Muscle layer of duodenum (tissue), 2 donors: ENCODE data around the gene ERI3.

Source experiments
- H3K27ac ChIP-seq: one replicate; pipeline ENCODE4 v1.7.0; 2013; ENCODE audit warnings: mild to moderate bottlenecking, low read length
- H3K27me3 ChIP-seq: one replicate; pipeline ENCODE4 v1.7.0; 2013; ENCODE audit warnings: low read depth, mild to moderate bottlenecking, control low read depth, low read length
- H3K36me3 ChIP-seq, 2 donors: one replicate each; pipeline ENCODE4 v1.7.0; 2013; ENCODE audit warnings: low read length in 2 of 2, control low read depth in 1 of 2, mild to moderate bottlenecking in 1 of 2; ENCODE audit not compliant: insufficient read depth in 2 of 2, control insufficient read depth in 1 of 2
- H3K4me1 ChIP-seq, 2 donors: one replicate each; pipeline ENCODE4 v1.7.0; 2013; ENCODE audit warnings: low read length in 2 of 2, mild to moderate bottlenecking in 2 of 2, control low read depth in 1 of 2, moderate library complexity in 1 of 2; ENCODE audit not compliant: insufficient read depth in 2 of 2, control insufficient read depth in 1 of 2
- H3K4me3 ChIP-seq, 2 donors: one replicate each; pipeline ENCODE4 v1.7.0; 2013; ENCODE audit warnings: low read length in 2 of 2, low read depth in 1 of 2, mild to moderate bottlenecking in 1 of 2
- H3K9me3 ChIP-seq, 2 donors: one replicate each; pipeline ENCODE4 v1.7.0; 2013; ENCODE audit warnings: low read length in 2 of 2, control low read depth in 1 of 2, mild to moderate bottlenecking in 1 of 2; ENCODE audit not compliant: control insufficient read depth in 1 of 2
- donor health status: healthy.

The ERI3 gene

DNA sequence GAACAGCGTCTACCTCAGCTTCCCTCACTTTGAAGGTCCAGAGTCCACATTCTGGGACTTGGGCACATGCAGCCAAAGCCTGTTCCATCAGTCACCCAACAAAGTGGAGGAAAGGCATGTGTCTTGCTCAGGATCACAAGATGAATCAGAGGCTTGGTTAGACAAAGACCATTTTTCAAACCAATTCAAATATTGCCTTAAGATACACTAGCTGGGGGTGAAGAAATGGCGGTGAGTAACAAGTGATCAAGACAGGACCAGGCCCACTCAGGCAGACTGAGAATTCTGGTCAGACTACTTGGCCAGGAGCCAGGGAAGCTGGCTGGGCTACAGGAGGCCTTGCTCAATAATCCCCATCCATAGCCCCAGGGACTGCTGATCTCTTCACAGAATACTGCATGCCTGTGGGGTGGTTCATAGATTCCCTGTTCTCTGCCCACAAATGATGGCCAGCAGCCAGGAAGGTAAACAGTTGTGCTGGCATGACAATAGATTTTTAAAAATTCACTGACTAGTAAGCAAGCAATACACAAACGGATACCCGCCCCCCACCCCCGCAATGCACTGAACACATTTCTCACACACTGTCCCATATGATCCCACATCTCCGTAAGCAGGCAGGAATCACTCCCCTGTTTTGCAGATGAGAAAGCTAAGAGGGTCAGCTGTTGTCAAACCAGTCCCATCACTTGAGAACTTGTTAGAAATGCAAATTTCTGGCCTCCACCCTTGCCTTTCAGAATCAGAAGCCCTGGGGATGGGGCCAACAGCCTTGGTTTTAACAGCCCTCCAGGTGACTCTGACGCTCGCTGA lies 27.2 kb downstream of the ERI3 start:
- Histone ChIP-seq H3K36me3 (peaks cover 3 to 10% of the 10 kb centered on the region in 2 donors), H3K27me3 (no peaks in the 10 kb centered on the region), H3K9me3 (no peaks in the 10 kb centered on the region), H3K27ac (no peak overlapping the region), H3K4me1 (peaks cover 0 to 12% of the 10 kb centered on the region in 2 donors), H3K4me3 (no peak overlapping the region)

GRCh38 chr1:44326821-44327465 lies 28.1 kb downstream of the ERI3 start:
- Histone ChIP-seq H3K4me3 (no peak overlapping the region), H3K27ac (no peak overlapping the region), H3K36me3 (peaks cover 1 to 6% of the 10 kb centered on the region in 2 donors), H3K4me1 (peaks cover 0 to 12% of the 10 kb centered on the region in 2 donors), H3K27me3 (no peaks in the 10 kb centered on the region), H3K9me3 (no peaks in the 10 kb centered on the region)

GRCh38 chr1:44326024-44326701 lies 28.9 kb downstream of the ERI3 start:
- Histone ChIP-seq H3K27ac (no peak overlapping the region), H3K4me1 (peaks cover 0 to 12% of the 10 kb centered on the region in 2 donors), H3K27me3 (no peaks in the 10 kb centered on the region), H3K9me3 (no peaks in the 10 kb centered on the region), H3K4me3 (no peak overlapping the region), H3K36me3 (peaks cover 0 to 6% of the 10 kb centered on the region in 2 donors)

- Histone ChIP-seq H3K9me3 (no peaks in the 10 kb centered on the region), H3K4me3 (no peak overlapping the region), H3K4me1 (peaks cover 0 to 12% of the 10 kb centered on the region in 2 donors), H3K27ac (no peak overlapping the region), H3K36me3 (peaks cover 6 to 9% of the 10 kb centered on the region in 2 donors), H3K27me3 (no peaks in the 10 kb centered on the region)
These were observed 31.1 kb downstream of the ERI3 start for GRCh38 chr1:44323947-44324346.

DNA sequence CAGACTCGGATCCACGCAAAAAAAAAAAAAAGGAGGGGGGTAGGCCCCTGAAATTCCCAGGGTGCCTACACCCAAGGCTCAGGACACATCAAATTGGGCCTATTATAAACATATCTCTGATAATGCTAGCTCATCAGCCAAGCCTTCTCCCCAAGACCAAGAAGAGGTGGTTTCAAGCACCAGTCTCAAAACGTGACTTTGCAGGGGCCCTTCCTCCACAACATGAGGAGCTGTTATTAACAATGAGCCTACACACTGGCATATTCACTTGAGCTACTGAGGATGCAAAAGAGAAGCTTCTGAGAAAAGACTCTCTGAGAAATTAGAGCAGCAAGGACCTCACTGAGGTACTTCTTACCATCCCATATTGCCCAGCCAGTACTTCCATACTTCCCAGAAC lies 32.7 kb downstream of the ERI3 start:
- Histone ChIP-seq H3K9me3 (no peaks in the 10 kb centered on the region), H3K27me3 (no peaks in the 10 kb centered on the region), H3K27ac (no peak overlapping the region), H3K4me3 (no peak overlapping the region), H3K36me3 (peaks cover 8 to 12% of the 10 kb centered on the region in 2 donors), H3K4me1 (no peaks in the 10 kb centered on the region)

DNA sequence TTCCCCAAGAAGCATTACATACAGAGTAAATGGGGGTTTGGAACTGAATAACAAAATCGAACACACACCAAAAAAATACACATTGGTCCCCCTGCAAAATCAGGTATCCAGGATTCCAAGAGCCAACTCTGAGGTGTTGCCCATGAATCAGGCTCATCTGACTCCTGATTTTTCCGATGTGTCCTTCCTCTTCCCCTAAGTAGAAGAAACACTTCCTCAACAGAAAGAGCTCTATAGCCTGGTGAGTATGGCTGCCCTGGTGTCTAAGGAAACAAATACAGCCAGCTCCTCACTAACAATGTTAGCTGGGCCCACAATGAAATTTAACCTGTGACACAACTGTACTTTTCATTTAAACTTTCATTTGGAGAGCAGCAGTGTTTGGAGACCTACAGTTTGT lies 33.6 kb downstream of the ERI3 start:
- no peak overlapping the region for H3K27ac ChIP-seq
- H3K36me3 ChIP-seq, result peaks cover 17 to 20% of the 10 kb centered on the region in 2 donors
- no peaks in the 10 kb centered on the region for H3K27me3 ChIP-seq
- no peaks in the 10 kb centered on the region for H3K9me3 ChIP-seq
- H3K4me3 ChIP-seq, result no peak overlapping the region
- no peaks in the 10 kb centered on the region for H3K4me1 ChIP-seq

DNA sequence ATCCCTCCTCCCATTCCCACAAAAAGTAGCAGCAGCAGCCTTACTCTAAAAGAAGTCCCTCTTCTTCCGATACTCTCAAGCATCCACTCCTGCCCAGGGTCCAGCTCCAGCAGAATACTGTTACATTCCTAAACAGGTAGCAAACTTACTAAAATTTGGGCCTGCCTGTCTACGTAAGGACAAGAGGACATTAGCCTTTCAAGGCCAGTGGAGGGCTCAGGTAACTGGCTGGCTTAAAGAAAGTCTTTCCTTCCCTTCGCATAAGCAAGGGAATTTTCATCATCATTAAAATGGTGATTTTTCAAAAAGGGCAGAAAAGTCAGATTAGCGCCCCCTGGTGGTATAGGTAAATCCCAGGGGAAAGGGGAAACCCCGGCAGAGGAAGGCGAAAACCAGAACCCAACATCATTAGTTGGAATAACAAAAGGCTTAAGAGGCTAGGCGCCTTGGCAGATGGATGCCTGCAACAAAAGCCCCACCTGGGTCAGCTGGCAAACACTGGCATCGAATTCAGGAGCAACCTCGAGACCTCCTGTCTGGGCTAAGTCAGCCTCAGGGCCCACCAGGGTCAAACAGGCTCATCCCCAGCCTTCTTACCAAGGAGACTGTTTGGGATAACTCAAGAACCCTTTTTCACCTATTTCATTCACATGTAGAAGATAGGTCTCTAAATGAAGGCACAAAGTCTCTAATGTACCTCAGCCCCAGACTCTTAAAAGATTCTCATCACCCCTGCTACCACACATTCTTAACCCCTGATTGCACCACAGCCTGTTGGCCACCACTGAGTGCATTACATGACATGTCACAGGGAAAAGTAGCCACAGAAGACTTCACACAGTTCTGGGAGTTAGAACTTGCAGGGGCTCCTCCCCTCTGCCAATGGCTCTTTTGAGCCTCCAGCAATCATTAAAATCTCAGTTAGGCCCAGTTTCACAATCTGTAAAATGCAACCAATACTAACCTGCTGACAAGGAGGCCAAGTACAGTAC lies 36.7 kb downstream of the ERI3 start:
- no peak overlapping the region for H3K4me3 ChIP-seq
- peaks cover 22 to 41% of the 10 kb centered on the region in 2 donors for H3K36me3 ChIP-seq
- no peaks in the 10 kb centered on the region for H3K4me1 ChIP-seq
- no peaks in the 10 kb centered on the region for H3K9me3 ChIP-seq
- no peak overlapping the region for H3K27ac ChIP-seq
- no peaks in the 10 kb centered on the region for H3K27me3 ChIP-seq

DNA sequence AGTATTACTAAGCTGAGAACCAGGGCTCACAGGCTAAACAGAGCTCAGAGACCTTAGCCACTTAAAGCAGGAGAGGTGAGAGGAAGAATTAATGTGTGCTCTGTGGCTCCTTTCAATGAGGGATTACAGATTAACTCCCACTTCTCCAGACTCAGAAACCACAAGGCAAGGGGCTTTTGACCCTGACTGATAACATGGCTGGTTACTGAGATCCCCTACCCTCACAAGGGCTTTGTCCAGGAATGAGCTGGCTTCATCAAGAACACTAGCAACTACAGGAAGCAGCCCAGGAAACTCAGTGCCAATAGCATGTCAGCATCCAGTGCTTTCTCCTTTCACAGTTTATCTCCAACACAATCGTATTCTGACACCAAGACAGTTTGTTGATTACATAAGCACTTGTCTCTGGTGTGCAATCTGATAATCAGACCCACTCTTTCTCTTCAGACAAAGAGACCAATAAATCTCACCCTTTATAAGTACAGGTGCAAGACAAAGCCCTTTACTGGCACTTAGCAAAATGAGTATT lies 38.8 kb downstream of the ERI3 start:
- Histone ChIP-seq H3K27ac (no peak overlapping the region), H3K4me3 (no peak overlapping the region), H3K27me3 (no peaks in the 10 kb centered on the region), H3K4me1 (no peaks in the 10 kb centered on the region), H3K36me3 (peaks cover 35 to 58% of the 10 kb centered on the region in 2 donors), H3K9me3 (no peaks in the 10 kb centered on the region)

- Histone ChIP-seq H3K9me3 (no peaks in the 10 kb centered on the region), H3K36me3 (peaks cover 36 to 66% of the 10 kb centered on the region in 2 donors), H3K4me1 (no peaks in the 10 kb centered on the region), H3K27me3 (no peaks in the 10 kb centered on the region), H3K4me3 (no peak overlapping the region), H3K27ac (no peak overlapping the region)
These were observed 39.5 kb downstream of the ERI3 start for GRCh38 chr1:44315521-44315920.

GRCh38 chr1:44314452-44314851 lies 40.6 kb downstream of the ERI3 start:
- H3K4me3 ChIP-seq, result no peak overlapping the region
- H3K27me3 ChIP-seq, result no peaks in the 10 kb centered on the region
- H3K27ac ChIP-seq, result no peak overlapping the region
- H3K9me3 ChIP-seq, result no peaks in the 10 kb centered on the region
- no peaks in the 10 kb centered on the region for H3K4me1 ChIP-seq
- peaks cover 36 to 69% of the 10 kb centered on the region in 2 donors for H3K36me3 ChIP-seq
